Measurements from ENCODE around the gene HINT2.

Gene HINT2

GRCh38 chr9:35811381-35812024 is 3.3 kb downstream of the HINT2 start:
- DNase-seq (ENCODE audit: low spot score): no peak

DNA sequence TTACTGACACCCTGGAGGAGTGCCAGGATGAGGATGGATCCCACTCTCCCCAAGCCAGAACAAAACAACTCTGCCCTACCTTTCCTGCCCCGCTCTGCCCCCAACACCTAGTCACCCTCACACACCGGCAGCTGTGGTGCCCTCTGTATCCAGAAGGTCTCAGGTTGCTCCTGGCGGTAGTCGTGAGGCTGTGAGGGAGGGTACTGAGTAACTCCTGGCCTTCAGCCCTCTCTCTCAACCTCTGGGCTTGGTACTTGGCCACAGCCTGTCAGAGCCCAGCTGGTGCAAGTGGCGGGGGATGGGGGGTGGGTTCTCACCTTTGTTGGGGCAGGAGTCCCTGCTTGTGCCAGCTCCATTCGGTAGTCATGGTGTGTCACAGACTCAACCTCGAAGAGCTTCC is 4.7 kb downstream of the HINT2 start:
- no peak for DNase-seq (ENCODE audit: low spot score)

GRCh38 chr9:35808433-35808832 is 6.4 kb downstream of the HINT2 start:
- no peak for DNase-seq (ENCODE audit: low spot score)

GRCh38 chr9:35806101-35806500 is 8.7 kb downstream of the HINT2 start:
- no peak for DNase-seq (ENCODE audit: low spot score)

- DNase-seq (ENCODE audit: low spot score): no peak
These were observed 13.3 kb downstream of the HINT2 start for GRCh38 chr9:35801328-35802128.

DNA sequence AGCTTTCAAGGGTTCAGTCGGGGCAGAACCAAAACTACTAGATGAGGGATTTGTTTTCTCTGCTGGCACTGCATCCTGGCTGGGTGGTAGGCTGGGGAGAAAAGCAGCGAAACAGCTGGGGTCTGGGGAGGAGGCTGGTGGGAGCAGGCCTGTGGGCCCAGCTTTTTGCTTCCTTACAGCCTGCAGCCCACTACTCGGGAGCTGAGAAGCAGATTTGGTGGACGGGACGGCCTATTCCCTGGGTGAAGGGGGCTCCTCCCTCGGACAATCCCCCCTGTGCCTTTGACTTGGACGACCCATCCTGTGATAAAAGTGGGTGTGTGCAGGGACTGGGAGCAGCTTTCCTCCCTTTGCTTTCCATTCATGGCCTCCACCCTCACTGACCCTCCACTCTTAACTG is 14.3 kb downstream of the HINT2 start:
- DNase-seq (ENCODE audit: low spot score): no peak

- no peak for DNase-seq (ENCODE audit: low spot score)
These were observed 16.0 kb downstream of the HINT2 start for GRCh38 chr9:35798658-35799374.

GRCh38 chr9:35797311-35798109 is 17.3 kb downstream of the HINT2 start:
- DNase-seq (ENCODE audit: low spot score): no peak

- no peak for DNase-seq (ENCODE audit: low spot score)
These were observed 19.1 kb downstream of the HINT2 start for GRCh38 chr9:35795695-35796094.

- no peak for DNase-seq (ENCODE audit: low spot score)
These were observed 21.4 kb downstream of the HINT2 start for GRCh38 chr9:35793461-35793860.

DNA sequence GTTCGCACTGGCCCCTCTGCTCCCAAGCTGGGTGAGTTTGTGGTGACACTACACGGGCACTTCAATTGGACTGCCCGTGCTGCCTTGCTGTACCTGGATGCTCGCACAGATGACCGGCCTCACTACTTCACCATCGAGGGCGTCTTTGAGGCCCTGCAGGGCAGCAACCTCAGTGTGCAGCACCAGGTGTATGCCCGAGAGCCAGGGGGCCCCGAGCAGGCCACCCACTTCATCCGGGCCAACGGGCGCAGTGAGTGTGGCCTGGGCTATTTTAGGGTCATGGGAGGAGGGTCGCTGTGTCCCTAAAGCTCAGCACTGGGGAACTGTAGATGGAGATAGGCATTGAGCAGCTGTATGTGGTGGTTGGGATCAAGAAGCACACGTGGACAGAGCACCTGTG is 22.0 kb downstream of the HINT2 start:
- no peak for DNase-seq (ENCODE audit: low spot score)

DNA sequence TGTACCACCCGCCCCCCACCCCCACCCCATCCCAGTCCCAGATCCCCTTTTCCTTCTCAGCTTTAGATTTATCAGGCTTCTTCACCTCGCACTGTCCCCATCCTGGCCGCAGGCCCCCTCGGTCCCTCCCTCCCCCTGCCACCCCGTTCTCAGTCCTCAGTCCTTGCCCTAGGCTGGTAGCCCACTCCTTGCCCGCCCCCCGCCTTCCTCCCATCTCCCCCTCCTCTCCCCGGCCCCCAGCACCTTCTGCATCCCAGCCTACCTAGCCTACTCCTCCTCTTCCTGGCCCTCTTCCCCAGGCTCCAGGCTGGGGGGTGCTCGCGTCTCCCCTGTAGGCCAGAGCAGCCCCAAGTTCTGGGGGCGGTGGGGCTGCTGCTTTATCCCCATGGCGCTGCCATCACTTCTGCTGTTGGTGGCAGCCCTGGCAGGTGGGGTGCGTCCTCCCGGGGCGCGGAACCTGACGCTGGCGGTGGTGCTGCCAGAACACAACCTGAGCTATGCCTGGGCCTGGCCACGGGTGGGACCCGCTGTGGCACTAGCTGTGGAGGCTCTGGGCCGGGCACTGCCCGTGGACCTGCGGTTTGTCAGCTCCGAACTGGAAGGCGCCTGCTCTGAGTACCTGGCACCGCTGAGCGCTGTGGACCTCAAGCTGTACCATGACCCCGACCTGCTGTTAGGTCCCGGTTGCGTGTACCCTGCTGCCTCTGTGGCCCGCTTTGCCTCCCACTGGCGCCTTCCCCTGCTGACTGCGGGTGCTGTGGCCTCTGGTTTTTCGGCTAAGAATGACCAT is 22.6 kb downstream of the HINT2 start:
- DNase-seq (ENCODE audit: low spot score): no peak

GRCh38 chr9:35791297-35791921 is 23.4 kb downstream of the HINT2 start, which contains the start of gene NPR2:
TSS of gene NPR2 (plus strand) at chr9:35791591. CDS start at chr9:35792409, 818 bp downstream.
- peak; percentile 54 for DNase-seq (ENCODE audit: low spot score)

GRCh38 chr9:35790385-35791296 is 24.2 kb downstream of the HINT2 start:
- DNase-seq (ENCODE audit: low spot score): peak; percentile 91

GRCh38 chr9:35790025-35790384 is 24.8 kb downstream of the HINT2 start:
- DNase-seq (ENCODE audit: low spot score): no peak

- no peak for DNase-seq (ENCODE audit: low spot score)
These were observed 25.3 kb downstream of the HINT2 start for GRCh38 chr9:35789541-35789940.

- no peak for DNase-seq (ENCODE audit: low spot score)
These were observed 31.4 kb downstream of the HINT2 start for GRCh38 chr9:35783418-35783817.

DNA sequence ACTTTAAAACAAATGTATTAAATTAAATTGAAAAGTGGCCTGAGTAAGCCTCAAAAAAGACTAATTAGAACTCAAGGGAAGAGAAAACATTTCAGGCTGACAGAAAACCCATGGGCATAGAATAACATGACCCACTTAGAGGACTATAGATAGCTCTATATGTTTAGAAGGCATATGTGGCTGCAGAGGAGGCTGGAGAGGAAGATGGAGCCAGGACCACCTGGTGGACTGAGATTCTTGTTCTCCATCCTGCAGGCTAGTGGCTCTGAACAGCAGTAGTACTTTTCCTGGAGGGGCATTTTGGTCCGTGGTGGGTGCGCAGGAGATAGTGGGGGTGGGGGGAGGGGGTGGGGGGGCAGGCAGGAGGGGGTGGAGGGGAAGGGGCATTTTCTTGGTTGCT is 33.8 kb downstream of the HINT2 start:
- no peak for DNase-seq (ENCODE audit: low spot score)

- DNase-seq (ENCODE audit: low spot score): no peak
These were observed 36.3 kb downstream of the HINT2 start for GRCh38 chr9:35778496-35778895.

DNA sequence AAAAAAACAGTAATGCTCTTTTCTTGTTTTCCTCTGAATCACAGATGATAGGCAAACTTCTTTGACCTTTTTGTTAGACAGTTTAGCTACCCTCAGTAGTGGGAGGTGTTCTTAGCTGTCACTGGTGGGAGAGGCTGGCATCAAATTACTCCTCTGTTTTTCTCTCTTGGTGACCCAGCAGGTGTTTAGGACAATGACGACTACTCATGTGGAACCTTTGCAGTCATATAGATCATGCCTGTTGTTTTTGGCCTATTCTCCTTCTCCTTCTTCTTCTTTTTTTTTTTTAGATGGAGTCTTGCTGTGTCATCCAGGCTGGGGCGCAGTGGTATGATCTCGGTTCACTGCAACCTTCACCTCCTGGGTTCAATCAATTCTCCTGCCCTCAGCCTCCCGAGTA is 38.8 kb downstream of the HINT2 start:
- no peak for DNase-seq (ENCODE audit: low spot score)

Data from HuH-7 (cell line).